GM04504 (cell line): ENCODE measurements around the gene ARG2.
"Not testable (repeated sequence)": the region's sequence is repeated elsewhere in the genome, so short reads cannot be mapped to it uniquely, and the experiment has no call there.

Source experiments
- DNase-seq: peaks from one replicate; pipeline ENCODE4 v3.0.0-alpha.2; 2012; ENCODE audit warnings: low read depth

The ARG2 gene

DNA sequence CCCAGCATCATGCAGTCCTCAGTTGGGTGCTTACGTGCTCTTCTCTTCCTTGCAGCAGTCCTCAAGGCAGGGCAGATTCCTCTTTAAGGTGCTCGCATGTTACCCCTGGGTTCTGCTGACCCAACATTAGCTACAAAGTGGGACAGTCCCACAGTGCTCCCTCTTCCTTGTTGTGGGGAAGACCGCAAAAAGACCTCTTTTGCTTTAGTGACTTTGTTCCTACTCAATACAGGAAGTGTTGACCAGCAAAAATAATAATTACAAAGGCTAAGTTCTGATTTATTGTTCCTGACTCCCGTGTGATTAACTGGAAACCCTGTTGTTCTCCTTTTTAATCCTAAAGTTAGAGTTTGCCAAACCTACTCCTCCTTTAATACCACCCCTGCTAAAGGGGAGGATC is 33.4 kb upstream of the ARG2 start:
- DNase-seq = no peak

DNA sequence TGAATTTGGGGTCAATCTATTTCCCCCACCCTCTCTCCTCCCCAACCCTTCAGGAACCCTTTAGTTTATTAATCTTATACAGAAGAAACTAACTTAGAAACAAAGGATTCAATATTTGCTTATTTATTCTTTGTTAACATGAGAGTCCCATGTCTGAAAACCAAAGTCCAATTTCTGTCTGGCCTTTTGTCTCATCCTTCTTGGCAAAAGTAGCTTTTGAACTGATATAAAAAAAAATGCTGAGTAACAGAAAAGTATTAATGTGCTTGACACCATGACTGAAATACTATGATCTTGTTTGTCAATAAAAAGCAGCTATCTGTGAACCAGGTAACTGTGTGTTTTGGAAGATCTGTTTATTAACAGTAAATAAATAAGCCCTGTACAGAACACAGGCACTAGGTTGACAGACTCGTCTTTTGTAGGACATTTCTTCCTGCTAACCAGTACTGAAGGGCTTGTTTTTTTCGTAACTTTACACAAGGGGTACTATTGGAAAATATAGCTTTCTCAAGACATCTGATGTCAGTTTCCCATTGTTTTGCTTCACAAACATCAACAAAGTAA is 30.4 kb upstream of the ARG2 start:
- no peak for DNase-seq

GRCh38 chr14:67593650-67594049 is 26.1 kb upstream of the ARG2 start:
- DNase-seq = not testable (repeated sequence)

GRCh38 chr14:67595392-67595791 is 24.3 kb upstream of the ARG2 start:
- DNase-seq = no peak

DNA sequence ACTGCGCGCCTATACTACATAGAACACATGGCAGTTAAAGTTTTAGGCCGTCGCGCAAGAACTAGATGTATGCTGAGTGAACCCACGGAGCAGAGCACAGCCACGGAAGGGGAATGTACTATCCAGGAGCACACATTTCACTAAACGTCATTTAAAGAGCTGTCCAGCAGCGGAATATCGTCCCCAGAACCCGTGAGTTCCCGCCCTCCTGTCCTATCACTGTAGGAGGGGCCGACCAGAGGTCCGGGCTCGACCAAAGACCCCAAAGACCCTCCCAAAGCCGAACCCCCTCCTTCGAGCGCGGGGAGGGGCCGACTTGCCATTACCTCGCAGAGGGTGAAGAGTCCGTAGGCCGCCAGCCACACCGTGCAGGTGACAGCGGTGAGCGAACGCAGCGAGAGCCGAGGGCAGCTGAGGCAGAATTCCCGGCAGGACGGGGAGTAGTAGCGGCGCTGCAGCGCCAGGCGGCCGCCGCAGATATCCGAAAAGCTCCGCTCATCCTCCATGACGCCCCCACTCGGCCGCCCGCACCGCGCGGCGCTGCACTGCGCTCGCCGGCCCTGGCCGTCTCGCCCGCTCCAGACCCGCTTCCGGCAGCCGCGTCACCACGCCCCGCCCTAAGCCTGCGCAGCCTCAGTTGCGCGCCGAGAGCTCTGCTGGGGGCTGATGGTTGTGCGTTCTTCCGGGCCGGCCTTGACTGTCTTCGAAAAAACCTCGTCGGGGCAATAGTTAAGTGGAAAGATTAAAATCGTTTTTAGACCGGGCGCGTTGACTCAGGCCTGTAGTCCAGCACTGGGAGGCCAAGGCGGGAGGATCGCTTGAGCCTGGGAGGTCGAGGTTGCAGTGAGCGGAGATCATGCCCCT is 19.8 kb upstream of the ARG2 start, which contains the start of gene PIGH:
PIGH (minus strand) TSS at position 571 of the 864 bp plus-strand sequence; CDS start at position 506, 65 bp downstream.
- peak; percentile 55 for DNase-seq

- DNase-seq = not testable (repeated sequence)
Measured at GRCh38 chr14:67600562-67600974, 19.2 kb upstream of the ARG2 start.

- no peak for DNase-seq
Measured at GRCh38 chr14:67602076-67602475, 17.6 kb upstream of the ARG2 start.

DNA sequence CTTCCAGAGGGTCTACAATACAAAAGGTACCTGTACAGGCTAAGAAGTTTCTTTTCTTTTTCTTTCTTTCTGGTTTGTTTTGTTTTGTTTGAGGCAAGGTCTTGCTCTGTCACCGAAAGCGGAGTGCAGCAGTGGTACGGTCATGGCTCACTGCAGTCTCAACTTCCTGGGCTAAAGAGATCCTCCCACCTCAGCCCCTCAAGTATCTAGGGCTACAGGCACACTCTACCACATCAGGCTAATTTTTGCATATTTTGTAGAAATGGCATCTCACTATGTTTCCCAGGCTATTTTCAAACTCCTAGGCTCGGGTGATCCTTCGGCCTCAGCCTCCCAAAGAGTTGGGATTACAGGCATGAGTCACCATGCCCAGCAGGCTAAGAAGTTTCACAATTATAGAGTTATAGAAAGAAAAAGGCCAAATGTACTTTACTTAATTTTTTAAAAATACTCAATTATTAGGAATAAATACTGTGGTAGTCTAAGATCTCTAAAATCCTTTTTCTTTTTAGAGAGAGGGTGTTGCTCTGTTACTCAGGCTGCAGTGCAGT is 16.6 kb upstream of the ARG2 start:
- no peak for DNase-seq

GRCh38 chr14:67607646-67608045 is 12.1 kb upstream of the ARG2 start:
- no peak for DNase-seq

DNA sequence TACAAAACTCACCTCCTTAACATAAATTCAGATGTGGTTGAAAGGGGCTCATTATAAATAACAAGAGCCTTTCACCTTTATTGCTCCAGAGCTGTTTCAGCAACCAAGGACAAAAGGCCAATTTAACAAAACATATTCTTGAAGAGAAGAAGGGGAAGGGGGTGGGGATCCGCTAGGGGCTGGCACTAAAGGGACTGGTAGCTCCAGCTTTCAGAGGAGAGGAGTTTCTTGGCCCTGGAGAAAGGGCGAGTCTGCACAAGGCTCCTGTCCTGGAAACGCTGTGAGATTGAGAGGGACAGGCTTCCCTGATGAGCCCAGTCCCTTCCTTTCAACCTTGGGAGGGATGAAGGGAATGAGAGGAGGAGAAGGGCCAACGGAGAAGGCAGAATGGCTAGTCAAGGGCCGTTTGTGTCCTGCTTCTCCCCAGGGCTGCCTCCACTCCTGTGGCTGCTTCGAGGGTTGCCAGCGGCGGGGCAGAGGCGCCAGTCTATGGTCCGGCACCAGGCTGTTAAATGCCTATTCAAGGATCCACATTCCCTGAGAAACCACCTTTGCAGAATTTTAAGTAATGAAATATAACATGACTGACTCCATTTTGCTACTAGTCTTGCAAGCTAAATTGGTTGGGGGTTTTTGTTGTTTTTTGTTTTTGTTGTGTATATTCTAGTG is 9.9 kb upstream of the ARG2 start:
- DNase-seq = no peak

DNA sequence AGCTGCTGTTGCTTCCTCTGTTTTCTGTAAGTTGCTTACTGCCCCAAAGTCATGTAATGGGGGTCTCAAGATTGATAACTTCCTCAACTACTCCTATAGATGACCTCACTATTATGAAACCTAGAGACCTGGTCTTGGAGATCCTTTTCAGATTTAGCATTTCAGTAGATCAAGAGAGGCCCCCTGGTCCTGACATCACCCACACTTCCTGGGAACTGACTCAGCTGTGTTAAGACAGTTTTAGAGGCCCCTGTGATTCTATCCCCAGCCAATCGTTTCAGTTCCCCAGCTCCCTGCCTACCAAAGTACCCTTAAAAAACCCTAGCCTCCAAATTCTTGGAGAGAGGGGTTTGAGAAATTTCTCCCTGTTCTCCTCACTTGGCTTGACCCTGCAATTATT is 9.2 kb upstream of the ARG2 start:
- no peak for DNase-seq

DNA sequence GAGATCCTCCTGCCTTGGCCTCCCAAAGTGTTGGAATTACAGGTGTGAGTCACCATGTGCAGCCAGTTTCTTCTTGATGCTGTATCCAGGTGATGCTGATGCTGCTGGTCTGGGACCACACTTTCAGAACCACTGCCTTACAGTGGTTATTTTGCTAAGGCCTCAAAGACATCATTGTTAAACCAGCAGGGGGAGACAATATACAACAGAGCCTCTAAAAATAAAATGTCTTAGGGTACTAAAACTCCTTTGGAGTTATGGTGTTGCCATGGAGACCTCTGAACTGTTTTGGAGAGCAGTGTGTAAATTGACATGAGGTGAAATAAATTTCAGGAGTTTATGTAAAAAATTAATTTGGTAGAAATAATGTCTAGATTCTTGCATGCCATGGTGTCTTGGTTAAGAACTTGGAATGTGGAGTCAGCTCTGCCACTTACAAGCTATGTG is 1.1 kb upstream of the ARG2 start:
- peak; percentile 60 for DNase-seq

DNA sequence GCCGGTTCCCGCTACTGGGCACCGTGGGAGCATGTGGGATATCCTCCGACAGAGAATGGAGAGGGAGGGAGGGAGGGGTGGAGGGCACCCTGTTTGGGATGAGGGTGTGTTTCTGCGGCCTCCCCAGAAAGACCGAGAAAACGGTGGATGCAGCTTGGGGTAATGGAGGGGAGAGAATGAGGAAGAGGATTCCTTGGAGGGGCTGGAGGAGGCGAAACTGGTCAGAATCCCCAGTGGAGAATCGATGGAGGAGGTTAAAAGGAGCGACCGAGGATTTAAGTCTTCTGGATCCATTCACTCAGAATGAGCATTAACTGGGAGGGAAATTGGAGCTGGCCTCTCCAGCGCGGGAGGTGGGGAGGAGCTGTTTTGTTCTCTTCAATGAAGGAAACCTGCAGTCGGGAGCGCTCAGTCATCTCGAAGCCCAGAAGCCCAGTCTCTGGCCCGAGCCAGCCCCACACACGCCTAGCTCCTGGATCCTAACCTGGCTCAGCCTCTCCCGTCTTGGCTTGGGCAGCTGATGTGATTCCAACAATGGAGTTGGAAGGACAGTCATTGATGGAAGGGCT is 581 bp downstream of the ARG2 start:
- DNase-seq = no peak

- peak; percentile 64 for DNase-seq
Measured at GRCh38 chr14:67622675-67623074, 3.0 kb downstream of the ARG2 start.

DNA sequence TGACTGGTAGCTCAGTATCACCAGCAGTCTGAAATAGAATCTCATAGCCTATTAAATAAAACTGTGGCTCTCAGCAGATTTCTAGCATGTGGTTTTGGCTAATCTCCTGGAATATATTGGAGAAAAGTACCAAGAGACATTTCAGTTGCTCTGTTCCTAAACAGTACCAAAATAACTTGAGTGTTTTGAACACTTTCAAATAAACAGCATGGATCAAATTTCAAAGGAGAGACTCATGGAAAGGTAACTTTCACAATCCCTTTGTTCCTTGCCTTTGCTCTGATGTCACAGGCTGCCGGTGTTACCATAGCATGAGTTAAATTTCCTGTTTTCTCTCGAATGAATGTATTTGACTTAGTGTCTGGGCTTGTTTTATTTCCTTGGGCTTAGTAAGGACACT is 3.4 kb downstream of the ARG2 start:
- DNase-seq = no peak

- DNase-seq = not testable (repeated sequence)
Measured at GRCh38 chr14:67626131-67626530, 6.4 kb downstream of the ARG2 start.

DNA sequence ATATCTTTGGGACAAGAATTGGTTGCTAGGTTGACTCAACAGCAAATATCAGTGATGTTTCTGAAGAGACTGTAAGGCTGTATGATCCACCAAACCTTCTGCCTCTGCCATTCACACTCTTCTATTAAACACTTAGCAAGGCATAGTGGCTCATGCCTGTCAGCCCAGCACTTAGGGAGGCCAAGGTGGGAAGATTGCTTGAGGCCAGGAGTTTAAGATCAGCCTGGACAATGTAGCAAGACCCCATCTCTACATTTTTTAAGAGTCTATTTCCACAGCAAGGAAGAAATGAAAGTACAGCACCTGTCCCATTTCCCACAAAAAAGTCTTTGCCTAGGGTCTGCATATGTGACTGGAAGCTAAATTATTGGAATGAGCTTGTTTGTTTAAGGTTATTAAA is 7.8 kb downstream of the ARG2 start:
- no peak for DNase-seq

DNA sequence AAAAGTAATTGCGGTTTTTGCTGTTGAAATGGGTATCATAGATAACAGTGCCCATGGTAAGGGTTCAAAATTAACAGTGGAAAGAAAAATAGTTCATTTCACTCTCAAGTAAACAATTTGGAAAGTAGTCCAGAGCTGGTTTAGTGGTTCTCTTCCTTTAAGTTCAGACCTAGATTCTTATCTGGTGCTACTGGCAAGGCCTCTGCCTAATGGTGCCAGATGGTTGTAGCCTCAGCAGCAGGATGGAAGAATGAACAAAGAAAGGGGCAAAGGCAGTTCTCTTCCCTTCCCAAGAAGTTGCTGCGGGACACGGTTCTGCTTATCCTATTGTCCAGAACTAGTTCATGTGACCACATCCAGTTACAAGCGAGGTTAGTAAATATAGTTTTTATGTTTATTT is 10.5 kb downstream of the ARG2 start:
- DNase-seq = no peak

DNA sequence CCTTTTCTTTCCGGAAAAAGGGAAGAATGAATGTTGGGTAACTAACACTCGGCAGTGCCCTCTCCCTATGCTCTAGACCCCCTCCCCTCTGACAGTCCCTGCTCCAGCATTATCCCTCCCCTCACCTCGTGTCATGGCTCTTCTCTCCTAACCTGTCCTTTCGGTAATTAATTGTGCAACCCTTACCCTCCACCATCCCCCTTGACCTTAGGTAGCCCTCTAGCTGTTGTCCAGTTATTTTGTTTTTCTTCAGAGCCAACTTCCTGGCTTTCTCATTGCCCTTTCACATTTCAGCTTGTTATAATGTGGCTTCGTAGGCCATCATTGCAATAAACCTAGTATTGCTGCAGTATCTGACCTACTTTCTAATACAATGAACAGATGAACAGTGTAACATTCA is 11.2 kb downstream of the ARG2 start:
- DNase-seq = no peak

DNA sequence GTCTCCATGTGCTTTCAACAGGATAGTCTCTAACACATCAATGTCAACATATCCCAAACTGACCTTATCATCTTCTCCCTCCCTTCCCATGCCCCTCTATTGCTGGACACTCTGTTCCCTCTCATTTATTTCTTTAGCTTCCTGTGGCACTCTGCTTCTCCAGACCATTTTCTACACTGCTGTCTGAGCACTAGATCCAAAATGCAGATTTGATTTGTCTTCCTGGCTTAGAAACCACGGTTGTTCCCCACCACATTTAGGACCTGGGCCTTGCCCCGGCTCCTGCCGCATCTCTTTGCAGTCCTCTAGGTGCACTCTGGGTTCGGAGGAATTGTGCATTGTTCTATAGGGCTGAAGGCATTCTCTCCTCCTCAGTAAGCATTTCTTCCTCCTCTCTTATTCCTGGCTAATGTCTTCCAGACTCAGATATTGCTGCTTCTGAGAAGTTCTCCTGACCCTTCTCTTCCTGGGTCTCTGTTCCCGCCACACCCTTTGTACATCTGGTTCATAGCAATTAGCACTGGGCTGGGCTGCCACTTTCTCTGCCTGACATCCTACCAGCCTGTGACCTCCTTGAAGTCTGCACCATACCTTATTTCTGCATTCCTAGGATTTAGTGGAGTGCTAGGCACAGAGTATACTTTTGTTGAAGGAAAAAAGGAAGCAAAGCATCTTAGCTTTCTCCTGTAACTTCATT is 13.9 kb downstream of the ARG2 start:
- DNase-seq = no peak

GRCh38 chr14:67636361-67636919 is 16.7 kb downstream of the ARG2 start:
- DNase-seq = no peak
